ENCODE data around the gene G2E3.

DNA sequence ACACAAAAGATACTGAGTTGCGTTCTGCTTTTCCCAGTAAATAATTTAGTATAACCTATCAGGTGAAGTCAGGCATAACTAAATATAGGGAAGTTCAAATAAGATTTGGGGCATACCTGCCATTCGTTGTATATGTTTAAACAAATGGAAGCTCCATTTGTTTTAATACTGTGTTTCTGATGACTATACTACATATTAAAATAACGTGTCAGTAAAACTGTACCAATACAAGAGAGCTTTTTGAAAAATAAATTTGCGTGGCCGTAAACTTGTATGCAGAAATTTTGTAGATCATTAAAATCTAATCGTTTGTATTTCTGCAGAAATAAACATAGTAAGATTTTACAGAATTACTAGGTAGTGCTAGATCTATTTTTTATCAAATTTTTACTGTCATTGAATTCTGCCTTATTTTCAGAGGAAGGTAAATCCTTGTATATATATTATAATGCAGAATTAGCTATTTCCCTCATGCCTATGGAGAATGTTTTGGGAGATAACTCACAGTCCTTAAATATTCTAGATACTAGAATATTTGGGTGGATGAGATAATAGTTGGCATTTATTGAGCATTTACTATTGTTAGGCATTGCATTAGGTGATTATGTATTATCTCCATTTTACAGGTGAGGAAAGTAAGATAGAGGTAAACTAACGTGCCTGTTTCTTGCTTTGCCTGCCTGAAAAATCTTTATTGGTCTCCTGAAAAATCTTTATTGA lies 64.6 kb downstream of the G2E3 start:
- TF ChIP-seq EZH2 (IDR thresholded peaks at IDR 0.05; ENCODE audit: borderline replicate concordance, low read length) = no peak
- TF ChIP-seq, protein P1, sequence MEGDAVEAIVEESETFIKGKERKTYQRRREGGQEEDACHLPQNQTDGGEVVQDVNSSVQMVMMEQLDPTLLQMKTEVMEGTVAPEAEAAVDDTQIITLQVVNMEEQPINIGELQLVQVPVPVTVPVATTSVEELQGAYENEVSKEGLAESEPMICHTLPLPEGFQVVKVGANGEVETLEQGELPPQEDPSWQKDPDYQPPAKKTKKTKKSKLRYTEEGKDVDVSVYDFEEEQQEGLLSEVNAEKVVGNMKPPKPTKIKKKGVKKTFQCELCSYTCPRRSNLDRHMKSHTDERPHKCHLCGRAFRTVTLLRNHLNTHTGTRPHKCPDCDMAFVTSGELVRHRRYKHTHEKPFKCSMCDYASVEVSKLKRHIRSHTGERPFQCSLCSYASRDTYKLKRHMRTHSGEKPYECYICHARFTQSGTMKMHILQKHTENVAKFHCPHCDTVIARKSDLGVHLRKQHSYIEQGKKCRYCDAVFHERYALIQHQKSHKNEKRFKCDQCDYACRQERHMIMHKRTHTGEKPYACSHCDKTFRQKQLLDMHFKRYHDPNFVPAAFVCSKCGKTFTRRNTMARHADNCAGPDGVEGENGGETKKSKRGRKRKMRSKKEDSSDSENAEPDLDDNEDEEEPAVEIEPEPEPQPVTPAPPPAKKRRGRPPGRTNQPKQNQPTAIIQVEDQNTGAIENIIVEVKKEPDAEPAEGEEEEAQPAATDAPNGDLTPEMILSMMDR (conservative IDR thresholded peaks at IDR 0.05 in 1 of 2, IDR thresholded peaks at IDR 0.05 in 1 of 2; ENCODE audit: extremely low read depth in 1 of 2, insufficient read depth in 1 of 2, low read depth in 1 of 2, low read length in 2 of 2) = no peak
